Progenitor cell of endocrine pancreas (in vitro differentiated cells): Measurements from ENCODE around the gene TBC1D2B. TPM values are rescaled to one million over a fixed set of nuclear protein-coding genes. Genes with fewer than 3 reads are reported as not detected.

Source experiments
- DNase-seq: peaks from one replicate; pipeline ENCODE4 v3.0.0; 2021; ENCODE audit warnings: low spot score; ENCODE audit not compliant: unreplicated experiment
- H3K27ac Mint-ChIP-seq: 2 replicates; pipeline ENCODE4 v1.8.0; 2021; ENCODE audit warnings: mild to moderate bottlenecking, moderate library complexity, mixed read lengths
- H3K27me3 Mint-ChIP-seq: 2 replicates; pipeline ENCODE4 v1.8.0; 2021; ENCODE audit warnings: mixed read lengths
- H3K36me3 Mint-ChIP-seq: 2 replicates; pipeline ENCODE4 v1.8.0; 2022; ENCODE audit warnings: mixed read lengths; ENCODE audit not compliant: insufficient read depth
- H3K4me1 Mint-ChIP-seq: 2 replicates; pipeline ENCODE4 v1.8.0; 2021; ENCODE audit warnings: low read depth, mixed read lengths
- H3K4me3 Mint-ChIP-seq: 2 replicates; pipeline ENCODE4 v1.8.0; 2021; ENCODE audit warnings: low read depth, mild to moderate bottlenecking, moderate library complexity, mixed read lengths
- H3K9me3 Mint-ChIP-seq: 2 replicates; pipeline ENCODE4 v1.8.0; 2021; ENCODE audit warnings: low read depth, mixed read lengths
- CTCF ChIP-seq: fragments of 200-600 bp; sonication (generic); IDR thresholded peaks from one replicate; pipeline ENCODE4 v1.5.0; 2021; ENCODE audit warnings: antibody characterized with exemption, mild to moderate bottlenecking; ENCODE audit not compliant: unreplicated experiment
- total RNA-seq: library from RNA; stranded (reverse); gene quantifications from 2 replicates; pipeline ENCODE4 v1.2.1, GENCODE V29; 2021

The TBC1D2B gene
- total RNA-seq, 1 donor from 2014 or later, result 10.8 TPM

- peaks cover 3% of the 10 kb centered on the region for H3K36me3 Mint-ChIP-seq
- H3K4me3 Mint-ChIP-seq, result no peak overlapping the region
- H3K27ac Mint-ChIP-seq, result no peak overlapping the region
- TF ChIP-seq CTCF, result no peak
- no peaks in the 10 kb centered on the region for H3K9me3 Mint-ChIP-seq
- no peaks in the 10 kb centered on the region for H3K27me3 Mint-ChIP-seq
- H3K4me1 Mint-ChIP-seq, result peaks cover 2% of the 10 kb centered on the region
- DNase-seq, result no peak
These were observed 57.5 kb downstream of the TBC1D2B start for GRCh38 chr15:78020007-78020406.

GRCh38 chr15:78018946-78019644 is 58.4 kb downstream of the TBC1D2B start:
- no peak for TF ChIP-seq CTCF
- no peak overlapping the region for H3K4me3 Mint-ChIP-seq
- H3K4me1 Mint-ChIP-seq, result no peaks in the 10 kb centered on the region
- peaks cover 3% of the 10 kb centered on the region for H3K36me3 Mint-ChIP-seq
- DNase-seq, result no peak
- no peaks in the 10 kb centered on the region for H3K9me3 Mint-ChIP-seq
- H3K27me3 Mint-ChIP-seq, result no peaks in the 10 kb centered on the region
- H3K27ac Mint-ChIP-seq, result no peak overlapping the region

GRCh38 chr15:78018445-78018844 is 59.1 kb downstream of the TBC1D2B start:
- no peak for DNase-seq
- Mint-ChIP-seq H3K4me3 (no peak overlapping the region), H3K27ac (no peak overlapping the region), H3K9me3 (no peaks in the 10 kb centered on the region), H3K4me1 (no peaks in the 10 kb centered on the region), H3K36me3 (peaks cover 3% of the 10 kb centered on the region), H3K27me3 (no peaks in the 10 kb centered on the region)
- no peak for TF ChIP-seq CTCF

GRCh38 chr15:78016860-78017259 is 60.7 kb downstream of the TBC1D2B start:
- Mint-ChIP-seq H3K36me3 (peaks cover 6% of the 10 kb centered on the region), H3K27ac (no peak overlapping the region), H3K4me3 (no peak overlapping the region), H3K9me3 (no peaks in the 10 kb centered on the region), H3K4me1 (peaks cover 2% of the 10 kb centered on the region), H3K27me3 (no peaks in the 10 kb centered on the region)
- DNase-seq, result no peak
- TF ChIP-seq CTCF, result no peak

- Mint-ChIP-seq H3K4me1 (peaks cover 2% of the 10 kb centered on the region), H3K36me3 (peaks cover 6% of the 10 kb centered on the region), H3K4me3 (no peak overlapping the region), H3K27me3 (no peaks in the 10 kb centered on the region), H3K9me3 (no peaks in the 10 kb centered on the region), H3K27ac (no peak overlapping the region)
- TF ChIP-seq CTCF, result no peak
- no peak for DNase-seq
These were observed 64.9 kb downstream of the TBC1D2B start for GRCh38 chr15:78012643-78013077.
